ENCODE measurements around the gene MARF1. TPM values are rescaled to one million over a fixed set of nuclear protein-coding genes. Genes with fewer than 3 reads are reported as not detected.

Gene MARF1
- total and polyA plus RNA-seq, 4 donors, result 7.0 to 19.8 (median 12.6) TPM

DNA sequence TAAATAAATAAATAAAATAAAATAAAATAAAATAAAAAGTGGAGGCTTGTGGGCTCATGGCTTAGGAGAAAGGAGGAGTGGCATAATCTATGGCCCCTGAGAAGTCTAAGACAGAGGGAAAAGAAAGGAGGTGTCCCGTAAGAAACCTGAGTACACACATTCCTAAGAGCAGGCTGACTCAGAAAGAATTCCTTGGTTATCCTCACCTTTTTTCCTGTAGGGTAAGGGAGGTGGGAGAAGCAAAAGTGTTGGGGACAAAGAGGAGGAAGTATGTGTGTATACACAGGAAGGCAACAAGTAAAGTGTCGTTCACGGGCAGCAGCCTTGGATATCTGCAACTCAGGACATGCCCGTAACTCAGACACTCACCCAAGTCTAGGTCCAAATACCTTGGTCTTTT, 29.3 kb downstream of the MARF1 start:
- Histone ChIP-seq H3K9me3 (ENCODE audit: control insufficient read depth in 4 of 4, low read length in 3 of 4) (no peaks in the 10 kb centered on the region), H3K4me1 (ENCODE audit: control insufficient read depth in 4 of 4, insufficient read depth in 4 of 4, low read length in 3 of 4) (peaks cover 2 to 19% (median 13%) of the 10 kb centered on the region in 4 donors), H3K27ac (ENCODE audit: low read depth in 1 of 2, low read length in 2 of 2) (no peak overlapping the region), H3K9ac (ENCODE audit: low read depth in 1 of 2, low read length in 2 of 2) (no peak overlapping the region), H3K27me3 (ENCODE audit: control insufficient read depth in 4 of 4, insufficient read depth in 4 of 4, low read length in 3 of 4) (no peaks in the 10 kb centered on the region), H3K4me3 (ENCODE audit: low read depth in 1 of 3, low read length in 3 of 3) (no peak overlapping the region), H3K36me3 (ENCODE audit: control insufficient read depth in 4 of 4, insufficient read depth in 3 of 4, low read depth in 1 of 4, low read length in 3 of 4) (peaks cover 15 to 61% (median 41%) of the 10 kb centered on the region in 4 donors)
- no peak for DNase-seq (ENCODE audit: low spot score)
- 92% methylated on average over 4 of the region's 4 CpGs for WGBS
- TF ChIP-seq TAF1 (conservative IDR thresholded peaks at IDR 0.05) (no peak), REST (IDR thresholded peaks at IDR 0.05) (no peak), NR2F2 (IDR thresholded peaks at IDR 0.05) (no peak), HNF4G (IDR thresholded peaks at IDR 0.05) (no peak), MAX (IDR thresholded peaks at IDR 0.05) (no peak), HNF4A (conservative IDR thresholded peaks at IDR 0.05) (no peak), GABPA (IDR thresholded peaks at IDR 0.05 in 1 of 2, conservative IDR thresholded peaks at IDR 0.05 in 1 of 2) (no peak), JUND (IDR thresholded peaks at IDR 0.05) (no peak), EGR1 (IDR thresholded peaks at IDR 0.05; ENCODE audit: low read depth in 2 of 2) (no peak), FOXA1 (IDR thresholded peaks at IDR 0.05) (no peak), RAD21 (IDR thresholded peaks at IDR 0.05) (no peak), SP1 (IDR thresholded peaks at IDR 0.05) (no peak), RXRA (IDR thresholded peaks at IDR 0.05) (no peak), FOXA2 (IDR thresholded peaks at IDR 0.05) (no peak)
- TF ChIP-seq, protein P1, sequence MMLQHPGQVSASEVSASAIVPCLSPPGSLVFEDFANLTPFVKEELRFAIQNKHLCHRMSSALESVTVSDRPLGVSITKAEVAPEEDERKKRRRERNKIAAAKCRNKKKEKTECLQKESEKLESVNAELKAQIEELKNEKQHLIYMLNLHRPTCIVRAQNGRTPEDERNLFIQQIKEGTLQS (IDR thresholded peaks at IDR 0.05), result no peak
- TF ChIP-seq, protein P2, sequence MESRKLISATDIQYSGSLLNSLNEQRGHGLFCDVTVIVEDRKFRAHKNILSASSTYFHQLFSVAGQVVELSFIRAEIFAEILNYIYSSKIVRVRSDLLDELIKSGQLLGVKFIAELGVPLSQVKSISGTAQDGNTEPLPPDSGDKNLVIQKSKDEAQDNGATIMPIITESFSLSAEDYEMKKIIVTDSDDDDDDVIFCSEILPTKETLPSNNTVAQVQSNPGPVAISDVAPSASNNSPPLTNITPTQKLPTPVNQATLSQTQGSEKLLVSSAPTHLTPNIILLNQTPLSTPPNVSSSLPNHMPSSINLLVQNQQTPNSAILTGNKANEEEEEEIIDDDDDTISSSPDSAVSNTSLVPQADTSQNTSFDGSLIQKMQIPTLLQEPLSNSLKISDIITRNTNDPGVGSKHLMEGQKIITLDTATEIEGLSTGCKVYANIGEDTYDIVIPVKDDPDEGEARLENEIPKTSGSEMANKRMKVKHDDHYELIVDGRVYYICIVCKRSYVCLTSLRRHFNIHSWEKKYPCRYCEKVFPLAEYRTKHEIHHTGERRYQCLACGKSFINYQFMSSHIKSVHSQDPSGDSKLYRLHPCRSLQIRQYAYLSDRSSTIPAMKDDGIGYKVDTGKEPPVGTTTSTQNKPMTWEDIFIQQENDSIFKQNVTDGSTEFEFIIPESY (IDR thresholded peaks at IDR 0.05), result no peak

DNA sequence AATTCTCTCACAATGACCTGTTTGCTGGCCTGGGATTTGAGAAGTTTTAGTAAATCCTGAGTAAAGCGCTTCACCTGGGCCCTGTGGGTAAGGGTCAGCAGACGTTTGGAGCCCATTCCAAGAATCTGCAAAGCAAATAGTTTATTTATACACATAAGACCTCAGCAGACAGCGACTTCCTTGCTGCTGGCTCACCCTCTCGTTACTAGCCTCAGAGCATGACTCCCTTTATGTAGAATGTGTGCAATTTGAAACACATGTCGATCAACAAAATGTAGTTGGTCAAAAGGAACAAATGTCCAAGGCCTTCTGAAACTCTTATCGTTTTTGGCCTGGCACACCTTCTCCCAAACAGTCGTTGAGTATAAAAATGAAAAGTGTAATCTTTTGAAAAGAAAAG, 31.3 kb downstream of the MARF1 start:
- Histone ChIP-seq H3K4me3 (ENCODE audit: low read depth in 1 of 3, low read length in 3 of 3) (no peak overlapping the region), H3K9me3 (ENCODE audit: control insufficient read depth in 4 of 4, low read length in 3 of 4) (no peaks in the 10 kb centered on the region), H3K36me3 (ENCODE audit: control insufficient read depth in 4 of 4, insufficient read depth in 3 of 4, low read depth in 1 of 4, low read length in 3 of 4) (peaks cover 10 to 41% (median 25%) of the 10 kb centered on the region in 4 donors), H3K27ac (ENCODE audit: low read depth in 1 of 2, low read length in 2 of 2) (peak overlapping the region; percentile 25 to 59), H3K9ac (ENCODE audit: low read depth in 1 of 2, low read length in 2 of 2) (peak overlapping the region in 1 of 2 donors; percentile 53), H3K4me1 (ENCODE audit: control insufficient read depth in 4 of 4, insufficient read depth in 4 of 4, low read length in 3 of 4) (peaks cover 8 to 36% (median 27%) of the 10 kb centered on the region in 4 donors), H3K27me3 (ENCODE audit: control insufficient read depth in 4 of 4, insufficient read depth in 4 of 4, low read length in 3 of 4) (no peaks in the 10 kb centered on the region)
- WGBS, result 43% methylated on average over 7 of the region's 7 CpGs
- TF ChIP-seq, protein P3, sequence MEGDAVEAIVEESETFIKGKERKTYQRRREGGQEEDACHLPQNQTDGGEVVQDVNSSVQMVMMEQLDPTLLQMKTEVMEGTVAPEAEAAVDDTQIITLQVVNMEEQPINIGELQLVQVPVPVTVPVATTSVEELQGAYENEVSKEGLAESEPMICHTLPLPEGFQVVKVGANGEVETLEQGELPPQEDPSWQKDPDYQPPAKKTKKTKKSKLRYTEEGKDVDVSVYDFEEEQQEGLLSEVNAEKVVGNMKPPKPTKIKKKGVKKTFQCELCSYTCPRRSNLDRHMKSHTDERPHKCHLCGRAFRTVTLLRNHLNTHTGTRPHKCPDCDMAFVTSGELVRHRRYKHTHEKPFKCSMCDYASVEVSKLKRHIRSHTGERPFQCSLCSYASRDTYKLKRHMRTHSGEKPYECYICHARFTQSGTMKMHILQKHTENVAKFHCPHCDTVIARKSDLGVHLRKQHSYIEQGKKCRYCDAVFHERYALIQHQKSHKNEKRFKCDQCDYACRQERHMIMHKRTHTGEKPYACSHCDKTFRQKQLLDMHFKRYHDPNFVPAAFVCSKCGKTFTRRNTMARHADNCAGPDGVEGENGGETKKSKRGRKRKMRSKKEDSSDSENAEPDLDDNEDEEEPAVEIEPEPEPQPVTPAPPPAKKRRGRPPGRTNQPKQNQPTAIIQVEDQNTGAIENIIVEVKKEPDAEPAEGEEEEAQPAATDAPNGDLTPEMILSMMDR (IDR thresholded peaks at IDR 0.05; ENCODE audit: low read depth, low read length, missing input control), result no peak
- TF ChIP-seq, protein P2 (IDR thresholded peaks at IDR 0.05), result no peak
- DNase-seq (ENCODE audit: low spot score), result no peak
